Hematopoietic multipotent progenitor cell treated with erythropoietin and hydrocortisone succinate and interleukin-3 and kit ligand, for 6 days (in vitro differentiated cells): Measurements from ENCODE around the gene SRSF8.
"Not testable (repeated sequence)": the region's sequence is repeated elsewhere in the genome, so short reads cannot be mapped to it uniquely, and the experiment has no call there.

ENCODE experiments used
- DNase-seq: peaks from one replicate; pipeline ENCODE4 v3.0.0-alpha.2; 2015

Gene SRSF8

GRCh38 chr11:95066716-95067038 is at the start of gene SRSF8:
Gene SRSF8 (plus strand): TSS chr11:95066919. CDS start chr11:95067227, 308 bp downstream.
- peak; percentile 58 for DNase-seq

GRCh38 chr11:95021468-95021867 is 45.3 kb upstream of the SRSF8 start:
- DNase-seq: not testable (repeated sequence)

GRCh38 chr11:95024958-95025357 is 41.8 kb upstream of the SRSF8 start, which contains the start of gene KDM4E:
Gene KDM4E (plus strand): TSS chr11:95025258. CDS start chr11:95025558, 300 bp downstream.
- DNase-seq: no peak

- DNase-seq: not testable (repeated sequence)
Observed at GRCh38 chr11:95025594-95025993, 41.1 kb upstream of the SRSF8 start.

- no peak for DNase-seq
Observed at GRCh38 chr11:95028357-95028756, 38.4 kb upstream of the SRSF8 start.

GRCh38 chr11:95033051-95033450 is 33.7 kb upstream of the SRSF8 start:
- DNase-seq: no peak

- no peak for DNase-seq
Observed at GRCh38 chr11:95035316-95035715, 31.4 kb upstream of the SRSF8 start.

- DNase-seq: peak; percentile 6
Observed at GRCh38 chr11:95037356-95038035, 29.2 kb upstream of the SRSF8 start.

- DNase-seq: no peak
Observed at GRCh38 chr11:95042239-95042638, 24.5 kb upstream of the SRSF8 start.

- no peak for DNase-seq
Observed at GRCh38 chr11:95042906-95043305, 23.8 kb upstream of the SRSF8 start.

- DNase-seq: no peak
Observed at GRCh38 chr11:95044010-95044409, 22.7 kb upstream of the SRSF8 start.

GRCh38 chr11:95045812-95046211 is 20.9 kb upstream of the SRSF8 start:
- no peak for DNase-seq

- not testable (repeated sequence) for DNase-seq
Observed at GRCh38 chr11:95049122-95049521, 17.6 kb upstream of the SRSF8 start, which contains the start of gene KDM4F. Gene KDM4F (plus strand): TSS chr11:95049422.

GRCh38 chr11:95050595-95051202 is 16.0 kb upstream of the SRSF8 start:
- no peak for DNase-seq

GRCh38 chr11:95054356-95054755 is 12.4 kb upstream of the SRSF8 start:
- DNase-seq: no peak

GRCh38 chr11:95055283-95055897 is 11.3 kb upstream of the SRSF8 start:
- DNase-seq: no peak

GRCh38 chr11:95057959-95058358 is 8.8 kb upstream of the SRSF8 start:
- DNase-seq: no peak

- DNase-seq: no peak
Observed at GRCh38 chr11:95058621-95059020, 8.1 kb upstream of the SRSF8 start.

- no peak for DNase-seq
Observed at GRCh38 chr11:95059046-95059445, 7.7 kb upstream of the SRSF8 start.

- DNase-seq: no peak
Observed at GRCh38 chr11:95065336-95065735, 1.4 kb upstream of the SRSF8 start.

GRCh38 chr11:95067039-95067840 is 521 bp downstream of the SRSF8 start:
- DNase-seq: peak; percentile 82

- DNase-seq: no peak
Observed at GRCh38 chr11:95067841-95068219, 1.1 kb downstream of the SRSF8 start.

- peak; percentile 98 for DNase-seq
Observed at GRCh38 chr11:95068549-95068948, 1.8 kb downstream of the SRSF8 start.
